ENCODE data around the gene CHST9. TPM values are rescaled to one million over a fixed set of nuclear protein-coding genes. Genes with fewer than 3 reads are reported as not detected.
"Not testable (repeated sequence)": the region's sequence is repeated elsewhere in the genome, so short reads cannot be mapped to it uniquely, and the experiment has no call there.

CHST9 gene
- total RNA-seq (0.27 TPM), polyA plus RNA-seq (ENCODE audit: insufficient read depth in 1 of 8, insufficient read length in 8 of 8, low replicate concordance in 1 of 8) (under 1 TPM; 0.09 to 0.47 (median 0.35) TPM)
- long read RNA-seq, donor 1, result 0 reads
- long read RNA-seq, donor 2, result 0 reads
- long read RNA-seq, donor 3, result 0 reads
- long read RNA-seq, donor 4, result 0 reads
- long read RNA-seq, donor 5, result 0 reads
- long read RNA-seq, donor 6, result 0 reads
- long read RNA-seq, donor 7, result 0 reads
- long read RNA-seq, donor 8, result 0 reads
- long read RNA-seq, donor 9, result 0 reads
- long read RNA-seq, donor 10, result 0 reads
- long read RNA-seq, donor 11, result 0 reads

GRCh38 chr18:27185025-27185763 is at the start of gene CHST9:
Gene CHST9, minus strand, starts transcription at chr18:27185308. Its CDS starts 42,499 bp downstream, at chr18:27142809.
- WGBS (ENCODE audit: insufficient coverage), result under 1% methylated on average over 34 of the region's 67 CpGs
- Histone ChIP-seq H3K36me3 (ENCODE audit: control insufficient read depth, insufficient read depth, low read length) (no peaks in the 10 kb centered on the region), H3K4me1 (ENCODE audit: control insufficient read depth, insufficient read depth, low read length) (peaks cover 6% of the 10 kb centered on the region), H3K9me3 (replicated peaks; ENCODE audit: control insufficient read depth, low read depth, low read length) (no peaks in the 10 kb centered on the region), H3K4me3 (ENCODE audit: low read length) (peak within 1 kb of the TSS; percentile 22), H3K27ac (ENCODE audit: low read length) (no peak within 1 kb of the TSS), H3K27me3 (ENCODE audit: control insufficient read depth, insufficient read depth, low read length) (peaks cover 14% of the 10 kb centered on the region)
- DNase-seq, result peak; percentile 7

GRCh38 chr18:27232355-27232754 is 47.2 kb upstream of the CHST9 start:
- not testable (repeated sequence) for H3K27me3 ChIP-seq (ENCODE audit: control insufficient read depth, insufficient read depth, low read length); H3K4me3 ChIP-seq (ENCODE audit: low read length); H3K9me3 ChIP-seq (replicated peaks; ENCODE audit: control insufficient read depth, low read depth, low read length); H3K27ac ChIP-seq (ENCODE audit: low read length); DNase-seq; H3K4me1 ChIP-seq (ENCODE audit: control insufficient read depth, insufficient read depth, low read length); H3K36me3 ChIP-seq (ENCODE audit: control insufficient read depth, insufficient read depth, low read length)
- WGBS (ENCODE audit: insufficient coverage), result 73% methylated on average over 4 of the region's 6 CpGs

GRCh38 chr18:27231671-27232070 is 46.6 kb upstream of the CHST9 start:
- DNase-seq; H3K27ac ChIP-seq (ENCODE audit: low read length); H3K27me3 ChIP-seq (ENCODE audit: control insufficient read depth, insufficient read depth, low read length); H3K4me3 ChIP-seq (ENCODE audit: low read length); H3K9me3 ChIP-seq (replicated peaks; ENCODE audit: control insufficient read depth, low read depth, low read length); H3K4me1 ChIP-seq (ENCODE audit: control insufficient read depth, insufficient read depth, low read length); H3K36me3 ChIP-seq (ENCODE audit: control insufficient read depth, insufficient read depth, low read length): not testable (repeated sequence)
- 70% methylated on average over 6 of the region's 6 CpGs for WGBS (ENCODE audit: insufficient coverage)

DNA sequence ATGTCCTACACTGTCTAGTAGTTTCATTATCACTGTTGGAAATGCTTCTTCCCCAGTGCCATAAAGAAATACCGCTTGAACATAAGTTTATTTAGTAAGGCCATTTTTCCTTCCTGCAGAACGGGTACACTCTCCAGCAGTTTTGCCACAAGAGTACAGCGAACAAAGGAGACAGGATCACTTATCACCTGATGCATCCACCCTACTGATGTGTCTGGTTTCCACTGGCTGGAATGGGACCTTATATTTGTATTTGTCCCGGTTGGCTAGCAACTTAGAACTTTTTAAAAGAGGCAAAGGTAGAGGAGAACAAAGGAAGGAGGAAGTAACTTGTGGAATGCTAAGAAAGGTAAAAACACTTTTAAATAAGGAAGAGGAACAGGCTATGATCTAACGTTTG is 46.1 kb upstream of the CHST9 start:
- whole genome bisulfite sequencing (ENCODE audit: insufficient coverage), result 38% methylated on average over 1 of the region's 5 CpGs
- not testable (repeated sequence) for H3K4me1 ChIP-seq (ENCODE audit: control insufficient read depth, insufficient read depth, low read length); H3K36me3 ChIP-seq (ENCODE audit: control insufficient read depth, insufficient read depth, low read length); H3K27me3 ChIP-seq (ENCODE audit: control insufficient read depth, insufficient read depth, low read length); H3K4me3 ChIP-seq (ENCODE audit: low read length); DNase-seq; H3K27ac ChIP-seq (ENCODE audit: low read length); H3K9me3 ChIP-seq (replicated peaks; ENCODE audit: control insufficient read depth, low read depth, low read length)

GRCh38 chr18:27227721-27228120 is 42.6 kb upstream of the CHST9 start:
- no peaks in the 10 kb centered on the region for H3K36me3 ChIP-seq (ENCODE audit: control insufficient read depth, insufficient read depth, low read length)
- WGBS (ENCODE audit: insufficient coverage), result no CpG with 5 or more reads among the region's 1 CpG
- no peaks in the 10 kb centered on the region for H3K27me3 ChIP-seq (ENCODE audit: control insufficient read depth, insufficient read depth, low read length)

GRCh38 chr18:27226556-27227075 is 41.5 kb upstream of the CHST9 start:
- no peaks in the 10 kb centered on the region for H3K36me3 ChIP-seq (ENCODE audit: control insufficient read depth, insufficient read depth, low read length)
- DNase-seq, result no peak
- H3K9me3 ChIP-seq (replicated peaks; ENCODE audit: control insufficient read depth, low read depth, low read length), result no peaks in the 10 kb centered on the region
- H3K4me3 ChIP-seq (ENCODE audit: low read length), result no peak overlapping the region
- H3K27me3 ChIP-seq (ENCODE audit: control insufficient read depth, insufficient read depth, low read length), result no peaks in the 10 kb centered on the region
- H3K4me1 ChIP-seq (ENCODE audit: control insufficient read depth, insufficient read depth, low read length), result no peaks in the 10 kb centered on the region
- H3K27ac ChIP-seq (ENCODE audit: low read length), result no peak overlapping the region
- 100% methylated on average over 1 of the region's 5 CpGs for WGBS (ENCODE audit: insufficient coverage)

More at GRCh38 chr18:27227721-27228120, 42.6 kb upstream of the CHST9 start:
- DNase-seq, result no peak
- H3K27ac ChIP-seq (ENCODE audit: low read length), result no peak overlapping the region
- H3K4me3 ChIP-seq (ENCODE audit: low read length), result no peak overlapping the region
- H3K4me1 ChIP-seq (ENCODE audit: control insufficient read depth, insufficient read depth, low read length), result no peaks in the 10 kb centered on the region
- no peaks in the 10 kb centered on the region for H3K9me3 ChIP-seq (replicated peaks; ENCODE audit: control insufficient read depth, low read depth, low read length)

DNA sequence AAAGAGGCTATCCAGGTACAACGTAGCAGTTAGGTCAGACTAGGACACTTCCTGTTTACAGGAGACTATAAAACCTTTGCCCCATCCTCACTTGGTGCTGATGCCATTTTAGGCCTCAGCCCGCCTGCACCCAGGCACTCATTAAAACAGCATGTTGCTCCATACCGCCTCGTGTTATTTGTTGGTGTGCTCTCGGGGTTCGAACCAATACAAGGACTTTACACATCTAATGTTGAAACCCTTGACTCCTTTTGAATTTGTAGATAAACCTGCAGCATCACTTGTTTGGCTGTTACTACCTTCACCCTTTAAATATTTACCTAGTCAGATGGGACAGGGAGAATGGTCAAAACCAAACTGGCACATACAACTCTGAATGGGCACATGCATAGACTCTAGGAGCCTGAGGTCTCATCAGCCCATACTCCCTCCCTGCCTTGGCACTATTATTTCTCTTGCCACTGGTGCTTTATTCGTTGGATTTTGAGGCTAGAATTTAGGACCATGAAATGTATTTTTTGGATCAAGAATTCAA is 40.9 kb upstream of the CHST9 start:
- no peak overlapping the region for H3K27ac ChIP-seq (ENCODE audit: low read length)
- WGBS (ENCODE audit: insufficient coverage), result 84% methylated on average over 5 of the region's 7 CpGs

GRCh38 chr18:27223526-27224291 is 38.6 kb upstream of the CHST9 start:
- DNase-seq, result no peak
- Histone ChIP-seq H3K9me3 (replicated peaks; ENCODE audit: control insufficient read depth, low read depth, low read length) (no peaks in the 10 kb centered on the region), H3K27me3 (ENCODE audit: control insufficient read depth, insufficient read depth, low read length) (no peaks in the 10 kb centered on the region), H3K27ac (ENCODE audit: low read length) (no peak overlapping the region), H3K36me3 (ENCODE audit: control insufficient read depth, insufficient read depth, low read length) (no peaks in the 10 kb centered on the region), H3K4me3 (ENCODE audit: low read length) (no peak overlapping the region), H3K4me1 (ENCODE audit: control insufficient read depth, insufficient read depth, low read length) (no peaks in the 10 kb centered on the region)
- WGBS (ENCODE audit: insufficient coverage), result 57% methylated on average over 3 of the region's 4 CpGs

More for the DNA sequence above, 40.9 kb upstream of the CHST9 start:
- no peaks in the 10 kb centered on the region for H3K27me3 ChIP-seq (ENCODE audit: control insufficient read depth, insufficient read depth, low read length)
- H3K36me3 ChIP-seq (ENCODE audit: control insufficient read depth, insufficient read depth, low read length), result no peaks in the 10 kb centered on the region
- H3K4me1 ChIP-seq (ENCODE audit: control insufficient read depth, insufficient read depth, low read length), result no peaks in the 10 kb centered on the region
- DNase-seq, result no peak
- no peak overlapping the region for H3K4me3 ChIP-seq (ENCODE audit: low read length)
- no peaks in the 10 kb centered on the region for H3K9me3 ChIP-seq (replicated peaks; ENCODE audit: control insufficient read depth, low read depth, low read length)

DNA sequence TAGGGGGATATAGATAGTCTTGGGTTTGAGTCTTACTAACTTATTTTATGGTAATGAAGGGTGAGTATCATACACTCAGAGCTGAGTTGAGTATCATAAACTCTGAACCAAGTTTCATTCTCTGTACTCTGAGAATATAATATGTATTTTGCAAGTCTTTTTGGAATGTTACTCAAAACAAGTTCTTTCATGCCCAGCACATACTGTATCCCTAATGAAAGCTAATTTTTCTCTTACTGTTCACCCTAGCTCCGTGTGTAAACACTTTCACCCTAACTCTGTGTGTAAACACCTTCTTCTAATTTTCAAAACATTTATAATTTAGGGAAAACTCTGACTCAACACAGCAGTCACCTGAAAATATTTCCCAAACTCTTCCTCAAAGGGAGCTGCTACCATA is 29.7 kb upstream of the CHST9 start:
- DNase-seq, result no peak

More for the DNA sequence above, 29.7 kb upstream of the CHST9 start:
- no CpG with 5 or more reads among the region's 1 CpG for WGBS (ENCODE audit: insufficient coverage)
- no peak overlapping the region for H3K4me3 ChIP-seq (ENCODE audit: low read length)
- H3K36me3 ChIP-seq (ENCODE audit: control insufficient read depth, insufficient read depth, low read length), result no peaks in the 10 kb centered on the region
- no peaks in the 10 kb centered on the region for H3K27me3 ChIP-seq (ENCODE audit: control insufficient read depth, insufficient read depth, low read length)
- no peak overlapping the region for H3K27ac ChIP-seq (ENCODE audit: low read length)
- H3K9me3 ChIP-seq (replicated peaks; ENCODE audit: control insufficient read depth, low read depth, low read length), result no peaks in the 10 kb centered on the region
- H3K4me1 ChIP-seq (ENCODE audit: control insufficient read depth, insufficient read depth, low read length), result no peaks in the 10 kb centered on the region

Data from muscle of leg (tissue), 16 donors.